GDM1 (cell line): ENCODE measurements around the gene ARID3B.
A peak's percentile ranks its signal among the peaks of the same experiment; 100 is the strongest.
"Not testable (repeated sequence)": the region's sequence is repeated elsewhere in the genome, so short reads cannot be mapped to it uniquely, and the experiment has no call there.

Experiments used
- DNase-seq: peaks from one replicate; lab custom pipeline; 2025; lab: John Stamatoyannopoulos, UW

Gene ARID3B

GRCh38 chr15:74540761-74541493 is at the start of gene ARID3B:
Gene ARID3B (plus strand): TSS chr15:74541220. CDS start chr15:74543937, 2,717 bp downstream.
- DNase-seq, result peak; percentile 95

- DNase-seq, result no peak
Observed at GRCh38 chr15:74496648-74497047, 44.4 kb upstream of the ARID3B start.

- no peak for DNase-seq
Observed at GRCh38 chr15:74497584-74497983, 43.4 kb upstream of the ARID3B start.

GRCh38 chr15:74499366-74499765 is 41.7 kb upstream of the ARID3B start:
- no peak for DNase-seq

GRCh38 chr15:74500401-74500800 is 40.6 kb upstream of the ARID3B start:
- no peak for DNase-seq

- DNase-seq, result no peak
Observed at GRCh38 chr15:74502301-74502700, 38.7 kb upstream of the ARID3B start.

GRCh38 chr15:74504418-74504817 is 36.6 kb upstream of the ARID3B start:
- no peak for DNase-seq

- DNase-seq, result no peak
Observed at GRCh38 chr15:74504836-74505235, 36.2 kb upstream of the ARID3B start.

- DNase-seq, result no peak
Observed at GRCh38 chr15:74505837-74506514, 35.0 kb upstream of the ARID3B start.

GRCh38 chr15:74506515-74506840 is 34.5 kb upstream of the ARID3B start:
- DNase-seq, result no peak

- no peak for DNase-seq
Observed at GRCh38 chr15:74511583-74511982, 29.4 kb upstream of the ARID3B start.

GRCh38 chr15:74514059-74514458 is 27.0 kb upstream of the ARID3B start:
- not testable (repeated sequence) for DNase-seq

GRCh38 chr15:74517096-74517495 is 23.9 kb upstream of the ARID3B start:
- DNase-seq, result no peak

- no peak for DNase-seq
Observed at GRCh38 chr15:74519311-74519710, 21.7 kb upstream of the ARID3B start.

GRCh38 chr15:74520407-74520806 is 20.6 kb upstream of the ARID3B start:
- no peak for DNase-seq

GRCh38 chr15:74523982-74524381 is 17.0 kb upstream of the ARID3B start:
- no peak for DNase-seq

GRCh38 chr15:74525309-74525708 is 15.7 kb upstream of the ARID3B start:
- DNase-seq, result no peak

GRCh38 chr15:74525945-74526344 is 15.1 kb upstream of the ARID3B start:
- DNase-seq, result no peak

- DNase-seq, result no peak
Observed at GRCh38 chr15:74528876-74529275, 12.1 kb upstream of the ARID3B start.

- DNase-seq, result no peak
Observed at GRCh38 chr15:74529921-74530320, 11.1 kb upstream of the ARID3B start.

- no peak for DNase-seq
Observed at GRCh38 chr15:74530771-74531143, 10.3 kb upstream of the ARID3B start.

- no peak for DNase-seq
Observed at GRCh38 chr15:74531144-74531811, 9.7 kb upstream of the ARID3B start.

GRCh38 chr15:74535388-74536084 is 5.5 kb upstream of the ARID3B start:
- no peak for DNase-seq
